NK-92 (cell line): ENCODE results near the gene SLC22A16.
"Not testable (repeated sequence)": the region's sequence is repeated elsewhere in the genome, so short reads cannot be mapped to it uniquely, and the experiment has no call there.

Source experiments
- DNase-seq: peaks from one replicate; lab custom pipeline; 2025; ENCODE audit not compliant: unreplicated experiment; lab: John Stamatoyannopoulos, UW

The SLC22A16 gene, protein sequence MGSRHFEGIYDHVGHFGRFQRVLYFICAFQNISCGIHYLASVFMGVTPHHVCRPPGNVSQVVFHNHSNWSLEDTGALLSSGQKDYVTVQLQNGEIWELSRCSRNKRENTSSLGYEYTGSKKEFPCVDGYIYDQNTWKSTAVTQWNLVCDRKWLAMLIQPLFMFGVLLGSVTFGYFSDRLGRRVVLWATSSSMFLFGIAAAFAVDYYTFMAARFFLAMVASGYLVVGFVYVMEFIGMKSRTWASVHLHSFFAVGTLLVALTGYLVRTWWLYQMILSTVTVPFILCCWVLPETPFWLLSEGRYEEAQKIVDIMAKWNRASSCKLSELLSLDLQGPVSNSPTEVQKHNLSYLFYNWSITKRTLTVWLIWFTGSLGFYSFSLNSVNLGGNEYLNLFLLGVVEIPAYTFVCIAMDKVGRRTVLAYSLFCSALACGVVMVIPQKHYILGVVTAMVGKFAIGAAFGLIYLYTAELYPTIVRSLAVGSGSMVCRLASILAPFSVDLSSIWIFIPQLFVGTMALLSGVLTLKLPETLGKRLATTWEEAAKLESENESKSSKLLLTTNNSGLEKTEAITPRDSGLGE

DNA sequence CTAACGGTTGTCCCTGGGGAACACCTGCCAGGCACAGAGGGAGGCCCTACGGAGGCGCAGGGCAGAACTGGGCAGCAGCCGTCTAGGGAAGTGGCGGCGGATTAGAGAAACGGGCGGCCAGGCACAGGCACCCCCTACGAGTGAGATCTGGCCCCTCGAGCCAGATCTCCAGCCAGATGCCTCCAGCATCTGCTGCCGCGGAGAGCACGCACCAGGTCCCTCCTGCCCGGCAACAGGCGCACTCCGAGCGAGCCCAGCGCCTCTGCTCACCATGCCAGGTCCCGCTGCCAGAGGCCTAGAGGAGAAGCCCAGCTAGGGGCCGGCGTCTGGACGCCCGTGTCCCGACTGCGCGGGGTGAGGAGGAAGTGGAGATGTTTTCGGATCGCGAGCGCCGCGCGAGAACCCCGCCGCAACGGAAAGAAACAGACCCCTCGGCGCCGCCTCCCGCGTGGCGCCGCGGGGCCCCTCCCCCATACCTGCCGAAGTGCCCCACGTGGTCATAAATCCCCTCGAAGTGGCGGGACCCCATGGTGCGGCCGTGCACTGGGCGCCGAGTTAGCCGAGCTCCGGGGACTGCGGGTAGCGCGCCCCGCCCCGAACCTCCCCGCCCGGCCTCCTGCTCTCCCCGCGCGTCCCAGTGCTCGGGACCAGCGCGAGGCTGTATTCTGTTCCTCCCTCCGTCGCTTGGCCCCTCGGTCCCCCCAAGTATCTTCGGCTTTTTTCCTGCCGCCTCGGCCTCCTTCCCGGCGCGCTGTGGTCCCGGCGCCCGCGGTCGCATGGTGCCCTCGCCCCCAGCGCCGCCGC, at the start of gene SLC22A16:
TSS of gene SLC22A16 (minus strand) at position 568 of the 804 bp plus-strand sequence. CDS start at position 529, 39 bp downstream.
- no peak for DNase-seq

DNA sequence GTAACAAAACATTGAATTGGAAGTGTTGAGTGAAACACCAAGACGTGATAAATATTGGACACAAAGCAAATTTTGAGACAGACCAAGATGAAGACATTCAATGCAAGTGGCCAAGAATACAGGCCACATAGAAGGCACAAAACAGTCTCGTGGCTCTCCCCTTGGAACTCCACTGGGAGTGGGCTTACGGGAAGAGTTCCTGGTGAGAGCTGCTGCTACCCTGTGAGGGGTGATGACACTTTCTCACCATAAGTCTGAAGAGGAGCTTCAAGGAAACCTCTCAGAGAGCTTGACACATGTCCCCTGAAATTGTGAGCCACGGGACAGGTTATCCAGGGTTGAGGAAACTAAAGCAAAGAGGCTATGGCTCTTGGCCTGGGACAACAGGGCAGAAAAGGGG, 48.6 kb upstream of the SLC22A16 start:
- DNase-seq: no peak

DNA sequence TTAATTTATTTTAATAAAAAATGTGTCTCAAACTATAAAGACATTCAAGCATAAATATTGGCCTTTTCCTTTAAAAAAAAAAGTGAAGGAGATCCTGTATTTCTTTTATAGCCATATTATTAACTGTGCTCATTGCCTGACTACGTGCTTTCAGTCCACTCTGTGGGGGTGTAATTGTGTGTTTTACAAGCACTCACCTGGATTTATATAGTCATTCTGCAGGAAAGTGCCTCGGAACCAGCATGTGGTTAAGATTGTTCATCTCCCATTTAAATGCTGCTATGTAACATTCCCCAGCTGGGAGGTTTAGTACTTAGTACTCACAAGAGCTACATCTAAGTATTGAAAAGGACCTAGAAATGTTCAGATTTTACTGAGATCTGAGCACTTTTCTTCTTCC, 47.9 kb upstream of the SLC22A16 start:
- no peak for DNase-seq

DNA sequence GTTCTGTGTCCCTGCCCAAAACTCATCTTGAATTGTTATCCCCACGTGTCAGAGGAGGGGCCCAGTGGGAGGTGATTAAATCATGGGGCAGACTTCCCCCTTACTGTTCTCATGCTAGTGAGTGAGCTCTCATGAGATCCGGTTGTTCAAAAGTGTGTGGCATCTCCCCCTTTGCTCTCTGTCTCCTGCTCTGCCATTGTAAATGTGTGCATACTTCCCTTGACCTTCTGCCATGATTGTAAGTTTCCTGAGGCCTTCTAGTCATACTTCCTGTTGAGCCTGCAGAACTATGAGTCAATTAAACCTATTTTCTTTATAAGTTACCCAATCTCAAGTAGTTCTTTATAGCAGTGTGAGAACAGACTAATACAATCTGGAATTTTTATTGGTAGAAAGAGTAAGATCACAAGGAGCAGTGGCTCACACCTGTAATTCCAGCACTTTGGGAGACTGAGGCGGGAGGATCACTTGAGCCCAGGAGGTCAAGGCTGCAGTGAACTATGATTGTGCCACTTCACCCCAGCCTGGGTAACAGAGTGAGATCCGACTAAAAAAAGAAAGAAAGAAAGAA, 47.1 kb upstream of the SLC22A16 start:
- no peak for DNase-seq

DNA sequence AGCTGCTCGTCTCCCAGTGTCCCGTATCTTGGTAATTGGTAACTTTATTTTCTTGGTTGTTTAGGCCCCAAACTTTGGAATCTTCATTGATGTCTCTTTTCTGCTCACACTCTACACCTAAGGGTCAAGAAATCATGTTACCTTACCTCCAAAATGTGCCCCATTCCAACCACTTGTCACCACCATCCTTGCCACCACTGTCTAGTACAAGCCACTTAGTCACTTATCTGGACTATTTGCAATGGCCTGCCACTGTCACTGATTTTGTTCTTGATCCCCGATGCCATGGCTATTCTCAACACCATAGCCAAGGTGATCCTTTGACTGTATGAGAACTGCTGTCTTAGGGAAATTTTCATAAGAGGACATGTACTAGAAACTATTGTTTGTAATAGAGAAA, 46.0 kb upstream of the SLC22A16 start:
- DNase-seq: no peak

DNA sequence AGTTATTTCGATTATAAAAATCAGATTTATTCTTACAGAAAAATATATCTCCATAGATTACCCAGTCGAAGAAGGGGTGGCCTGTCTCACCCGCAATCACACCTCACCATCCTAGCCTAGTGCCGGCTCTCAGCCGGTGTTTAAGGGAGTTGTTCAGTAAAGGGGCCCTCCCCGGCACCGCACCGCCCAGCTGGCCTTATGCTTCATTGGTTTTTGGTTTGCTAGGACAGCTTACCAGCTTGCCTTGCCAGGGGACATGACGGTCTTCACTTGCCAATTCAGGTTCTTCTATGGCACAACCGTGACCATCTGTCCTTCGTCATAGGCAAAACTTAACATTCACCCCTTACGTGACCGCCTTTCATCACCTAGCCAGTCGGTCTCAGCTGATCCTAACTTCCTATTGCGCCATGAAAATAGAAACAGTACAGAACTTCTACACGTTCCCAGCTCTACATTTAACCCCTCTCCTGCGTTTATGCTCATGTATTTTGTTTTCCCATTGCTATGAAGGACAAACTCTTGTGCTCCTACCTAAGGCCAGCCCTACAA, 44.7 kb upstream of the SLC22A16 start:
- DNase-seq: no peak

DNA sequence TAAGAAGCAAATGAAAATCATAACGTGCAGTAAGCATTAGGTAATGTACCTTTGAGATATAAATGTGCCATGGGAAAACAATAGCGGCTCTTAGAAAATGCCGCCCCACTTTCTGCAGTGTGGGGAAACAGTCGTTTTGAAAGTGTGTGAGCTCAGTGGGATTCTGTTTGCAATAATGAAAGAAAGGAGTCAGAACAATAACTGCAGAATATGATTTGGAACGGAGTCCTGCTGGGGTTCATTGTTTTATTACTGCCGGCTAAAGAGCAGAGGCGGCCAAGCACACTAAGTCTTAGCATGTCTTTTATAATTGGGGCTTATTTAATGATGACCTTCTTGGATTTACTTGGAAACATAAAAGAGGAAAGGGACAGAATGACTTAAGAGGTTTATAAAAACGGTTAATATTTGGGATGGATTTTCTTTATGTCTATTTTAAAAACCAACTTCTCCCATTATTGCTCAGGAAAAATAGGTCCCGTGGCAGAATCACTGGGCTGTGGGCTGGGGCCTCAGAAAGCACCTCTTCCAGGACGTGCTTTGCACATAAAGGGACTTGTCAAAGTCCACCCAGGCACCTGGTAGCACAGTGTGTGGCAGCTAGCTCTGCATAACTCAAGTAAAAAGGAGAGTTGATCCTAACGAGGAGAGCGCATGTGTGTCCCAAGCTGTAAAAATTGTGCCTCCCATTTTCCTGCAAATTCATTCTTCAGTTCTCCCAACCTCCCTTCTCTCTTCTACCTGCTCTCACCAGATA, 44.0 kb upstream of the SLC22A16 start:
- no peak for DNase-seq

DNA sequence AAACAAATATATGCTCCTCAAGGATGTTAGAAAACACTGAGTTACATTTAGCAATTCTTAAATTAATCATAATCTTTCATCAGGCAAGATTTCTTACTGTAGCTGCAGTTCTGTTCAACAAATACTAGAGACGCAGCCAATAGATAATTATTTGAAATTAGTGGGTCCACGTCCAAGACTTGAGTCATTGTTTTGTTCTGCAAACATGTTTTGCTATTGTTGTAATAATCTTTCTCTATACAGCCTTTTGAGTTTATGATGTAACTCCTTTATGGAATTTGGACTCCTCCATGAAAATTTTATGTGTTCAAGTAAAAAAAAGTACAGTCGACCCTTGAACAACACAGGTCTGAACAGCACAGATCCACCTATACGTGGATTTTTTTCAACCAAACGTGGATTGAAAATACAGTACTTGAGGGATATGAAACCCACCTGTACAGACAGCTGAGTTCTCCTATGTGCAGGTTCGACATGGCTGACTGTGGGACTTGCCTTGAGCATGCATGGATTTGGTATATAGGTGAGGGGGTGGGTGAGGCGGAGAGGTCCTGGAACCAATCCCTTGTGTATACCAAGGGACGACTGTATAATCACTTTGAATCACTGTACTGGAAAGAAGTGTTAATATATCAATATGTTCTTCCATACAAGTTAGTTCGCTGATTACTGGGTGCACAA, 41.3 kb upstream of the SLC22A16 start:
- DNase-seq: no peak

DNA sequence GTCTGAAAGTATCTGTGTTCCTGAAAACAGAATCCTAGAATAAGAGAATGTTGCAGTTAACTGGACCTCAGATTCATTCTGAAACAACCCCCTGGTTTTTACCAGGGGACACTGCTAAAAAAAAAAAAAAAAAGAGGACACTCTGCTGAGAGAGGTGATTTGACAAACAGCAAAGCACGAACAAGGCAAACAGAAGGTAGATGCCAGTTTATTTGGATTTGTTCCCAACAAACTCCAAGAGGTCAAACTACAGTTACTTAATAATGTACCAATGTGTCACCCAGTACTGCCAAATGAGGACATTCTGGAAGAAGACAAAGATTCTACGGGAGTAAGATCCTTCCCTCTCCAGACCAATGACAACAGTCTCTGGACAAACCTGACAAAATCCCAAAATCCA, 40.6 kb upstream of the SLC22A16 start:
- no peak for DNase-seq

DNA sequence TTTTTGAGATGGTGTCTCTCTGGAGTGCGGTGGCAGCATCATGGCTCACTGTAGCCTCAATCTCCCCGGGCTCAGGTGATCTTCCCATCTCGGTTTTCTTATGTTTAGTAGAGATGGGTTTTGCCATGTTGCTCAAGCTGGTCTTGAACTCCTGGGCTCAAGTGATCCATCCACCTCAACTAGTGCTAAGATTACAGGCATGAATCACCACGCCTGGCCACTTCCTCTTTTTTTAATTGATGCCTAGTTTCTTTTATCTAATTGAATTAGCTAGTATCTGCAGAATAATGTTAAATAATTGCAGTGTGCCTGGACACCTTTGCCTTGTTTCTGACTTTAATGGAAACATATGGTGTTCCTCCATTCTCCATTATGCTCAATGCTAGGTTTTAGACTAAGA, 38.4 kb upstream of the SLC22A16 start:
- no peak for DNase-seq

DNA sequence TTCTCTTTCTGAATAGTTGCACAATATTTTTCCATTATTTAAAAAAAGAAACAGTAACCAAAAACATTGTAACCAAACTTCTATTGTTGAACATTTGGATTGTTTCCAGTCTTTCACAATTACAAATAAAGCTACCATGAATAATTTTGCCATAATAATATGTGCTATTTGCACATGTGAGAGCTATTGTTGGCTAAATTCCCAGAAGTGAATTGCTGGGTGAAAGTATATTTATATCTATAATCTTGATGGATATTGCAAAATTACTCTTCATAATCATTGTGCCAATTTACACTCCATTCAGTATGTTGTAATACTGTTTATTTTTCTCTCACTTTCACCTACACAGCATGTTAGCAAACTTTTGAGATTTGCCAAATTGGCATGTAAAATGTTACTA, 36.6 kb upstream of the SLC22A16 start:
- DNase-seq: no peak

DNA sequence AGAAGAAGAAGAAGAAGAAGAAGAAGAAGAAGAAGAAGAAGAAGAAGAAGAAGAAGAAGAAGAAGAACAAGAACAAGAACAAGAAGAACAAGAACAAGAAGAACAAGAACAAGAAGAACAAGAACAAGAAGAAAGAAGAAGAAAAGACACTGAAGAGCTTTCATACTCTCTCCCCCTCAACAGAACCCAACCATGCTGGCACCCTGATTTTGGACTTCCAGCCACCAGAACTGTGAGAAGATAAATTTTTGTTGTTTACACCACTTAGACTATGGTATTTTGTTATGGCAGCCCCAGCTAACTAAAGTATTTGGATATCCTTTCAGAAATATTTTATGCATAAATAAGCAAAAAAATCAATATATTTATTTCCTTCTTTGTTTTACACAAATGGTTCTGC, 36.1 kb upstream of the SLC22A16 start:
- DNase-seq: not testable (repeated sequence)

DNA sequence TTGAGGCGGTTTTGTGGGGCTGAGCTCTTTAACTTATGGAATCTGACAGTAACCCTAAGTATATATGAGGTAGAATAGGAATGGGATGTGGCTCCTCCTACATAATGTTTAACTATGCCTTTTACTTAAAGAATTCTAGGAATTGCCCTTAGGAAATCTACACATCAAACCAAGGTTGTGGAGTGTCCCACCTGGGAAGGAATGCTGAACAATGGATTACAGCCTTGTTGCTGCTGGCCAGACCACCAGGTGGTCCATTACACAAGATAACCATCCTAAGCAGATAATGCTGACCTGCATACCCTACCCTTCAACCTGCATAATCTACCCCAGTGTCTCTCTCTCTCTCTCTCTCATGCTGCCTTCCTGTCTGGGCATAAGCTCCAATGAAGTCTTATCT, 35.0 kb upstream of the SLC22A16 start:
- DNase-seq: no peak

DNA sequence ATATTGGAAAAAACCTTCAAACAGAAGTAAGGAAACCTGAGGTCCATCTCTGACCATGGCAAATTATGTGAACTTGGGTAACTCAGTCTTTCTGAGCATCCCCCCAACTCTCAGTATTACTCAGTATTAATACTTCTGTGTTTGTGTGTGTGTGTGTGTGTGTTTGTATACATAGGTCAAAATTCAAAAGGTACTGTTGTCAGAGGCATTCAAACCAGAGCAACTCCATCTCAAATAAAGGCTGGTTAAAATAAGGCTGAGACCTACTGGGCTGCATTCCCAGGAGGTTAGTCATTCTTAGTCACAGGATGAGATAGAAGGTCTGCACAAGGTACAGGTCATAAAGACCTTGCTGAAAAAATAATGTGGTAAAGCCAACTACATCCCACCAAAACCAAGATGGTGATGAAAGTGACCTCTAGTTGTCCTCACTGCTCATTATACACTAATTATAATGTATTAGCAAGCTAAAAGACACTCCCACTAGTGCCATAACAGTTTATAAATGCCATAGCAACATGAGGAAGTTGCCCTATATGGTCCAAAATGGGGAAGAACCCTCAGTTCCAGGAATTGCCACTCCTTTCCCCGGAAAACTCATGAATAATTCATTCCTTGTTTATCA, 33.3 kb upstream of the SLC22A16 start:
- no peak for DNase-seq

DNA sequence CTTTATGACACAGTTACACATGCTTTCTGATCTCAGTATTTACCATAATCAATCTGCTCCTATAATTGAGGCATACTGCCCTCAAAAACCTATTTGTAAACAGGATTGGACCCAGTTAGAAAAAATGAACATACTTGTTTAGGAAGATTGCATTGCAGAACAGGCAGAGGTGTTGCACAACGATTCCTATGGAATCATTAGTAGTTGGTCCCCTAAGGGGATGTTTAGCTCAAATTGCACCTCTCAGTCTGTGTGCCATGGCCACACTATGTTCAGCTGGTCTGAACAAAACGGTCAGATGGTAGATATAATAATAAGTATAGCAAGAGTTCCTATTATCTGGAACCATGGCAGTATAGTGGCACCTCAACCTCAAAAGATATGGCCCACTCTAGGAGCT, 28.5 kb upstream of the SLC22A16 start:
- DNase-seq: not testable (repeated sequence)

DNA sequence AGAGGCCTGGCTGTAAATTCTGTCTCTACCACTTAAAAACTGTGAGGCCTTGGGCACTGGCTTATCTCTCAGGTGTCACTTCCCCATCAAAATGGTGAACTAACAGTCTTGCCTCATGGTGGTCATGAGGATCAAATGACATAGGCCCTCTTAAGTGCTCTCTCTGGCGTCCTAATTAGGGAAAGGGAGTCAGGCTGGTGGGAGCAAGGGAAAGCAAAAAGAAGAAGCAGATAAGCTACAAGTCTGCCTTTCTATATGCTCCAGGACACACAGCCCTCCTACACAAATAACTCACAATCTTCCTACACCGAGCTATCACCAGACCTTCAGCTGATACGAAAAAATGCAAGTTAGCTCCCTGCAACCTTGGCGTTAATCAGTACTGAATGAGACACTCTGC, 19.5 kb upstream of the SLC22A16 start:
- no peak for DNase-seq

DNA sequence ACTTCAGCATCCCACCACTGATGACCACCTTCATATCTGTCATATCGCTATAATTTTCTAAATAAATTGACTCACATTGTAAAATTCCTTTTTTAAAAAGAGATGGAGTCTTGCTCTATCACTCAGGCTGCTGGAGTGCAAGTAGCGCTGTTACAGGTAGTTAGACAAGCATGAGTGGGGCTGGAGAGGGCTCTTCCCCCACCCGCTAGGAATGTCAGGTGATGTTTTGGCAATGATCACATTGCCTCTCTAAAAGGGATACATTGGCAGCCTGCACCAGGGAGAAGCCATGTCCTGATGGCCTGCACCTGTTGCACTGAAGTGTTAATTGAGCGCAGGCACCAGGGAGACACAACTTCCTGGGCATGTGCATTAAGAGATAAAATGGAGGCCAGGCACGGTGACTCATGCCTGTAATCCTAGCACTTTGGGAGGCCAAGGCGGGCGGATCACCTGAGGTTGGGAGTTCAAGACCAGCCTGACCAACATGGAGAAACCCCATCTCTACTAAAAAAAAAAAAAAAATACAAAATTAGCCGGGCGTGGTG, 16.9 kb upstream of the SLC22A16 start:
- DNase-seq: no peak

DNA sequence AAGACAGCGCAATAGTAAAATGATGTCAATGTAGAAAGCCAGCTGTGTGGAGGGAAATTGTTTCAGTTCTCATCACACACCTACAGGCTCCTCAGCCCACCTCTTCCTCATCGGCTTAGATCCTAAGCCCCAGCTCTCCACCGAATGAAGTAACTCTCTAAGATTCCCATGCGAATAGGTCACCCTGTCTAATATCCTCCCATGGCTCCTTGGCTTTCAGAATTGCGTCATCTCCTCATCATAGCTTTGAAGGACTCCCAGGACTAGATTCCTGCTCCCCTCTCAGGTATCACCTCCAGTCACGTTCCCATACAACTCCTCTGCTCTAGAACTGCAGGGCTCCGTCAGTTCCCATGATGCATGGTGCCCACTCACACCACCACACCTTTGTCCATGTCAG, 16.2 kb upstream of the SLC22A16 start:
- no peak for DNase-seq

DNA sequence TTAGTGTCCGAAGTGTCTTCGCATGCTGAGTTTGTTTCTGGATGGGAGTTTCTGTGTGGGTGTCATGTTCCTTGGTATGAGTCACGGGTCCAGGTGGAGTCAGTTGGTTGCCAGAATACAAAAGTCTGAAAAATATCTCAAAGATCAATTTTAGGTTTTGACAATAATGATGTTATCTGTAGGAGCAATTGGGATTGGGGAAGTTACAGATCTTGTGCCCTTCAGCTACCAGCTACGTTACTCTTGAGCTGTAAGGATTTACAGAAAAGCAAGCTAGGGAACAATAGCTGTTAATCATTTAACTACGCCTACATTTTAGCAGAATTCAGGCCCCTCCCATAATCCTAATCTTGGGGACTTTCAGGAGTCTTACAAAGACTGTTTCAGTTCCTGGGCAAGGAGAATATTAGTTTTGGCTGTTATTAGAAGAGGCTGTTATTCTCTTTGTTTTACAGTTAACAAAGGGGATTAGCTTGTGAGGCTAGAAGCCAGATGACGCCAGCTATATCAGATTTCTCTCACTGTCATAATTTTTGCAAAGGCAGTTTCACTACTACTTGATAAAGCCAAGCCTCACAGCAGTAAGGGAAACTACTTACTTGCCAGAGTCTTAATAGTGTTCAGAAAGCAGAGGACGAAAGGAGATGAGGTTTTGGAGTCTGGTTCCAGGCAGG, 15.4 kb upstream of the SLC22A16 start:
- no peak for DNase-seq
